ENCODE results near the gene C9orf153. TPM values are rescaled to one million over a fixed set of nuclear protein-coding genes. Genes with fewer than 3 reads are reported as not detected.

Gene C9orf153
- total and polyA plus RNA-seq, 2 experiments from 2014 or later: 1.0 TPM; not detected in 1

GRCh38 chr9:86175223-86175622 is 84.2 kb downstream of the C9orf153 start:
- H3K4me3 ChIP-seq: no peak overlapping the region
- H3K4me1 ChIP-seq (ENCODE audit: low read depth): peaks cover 10% of the 10 kb centered on the region
- no peaks in the 10 kb centered on the region for H3K36me3 ChIP-seq
- TF ChIP-seq CTCF (IDR thresholded peaks at IDR 0.05; ENCODE audit: low read depth, low read length): no peak
- no peak for DNase-seq (ENCODE audit: low read depth in 1 of 2, low spot score in 1 of 2)
- no peaks in the 10 kb centered on the region for H3K27me3 ChIP-seq
- H3K9me3 ChIP-seq (ENCODE audit: low read depth): no peaks in the 10 kb centered on the region
- no peak overlapping the region for H3K27ac ChIP-seq

Other genes starting within 250 kb of the C9orf153 start
- gene GOLM1, start 160.1 kb downstream of the C9orf153 start, total RNA-seq: 44.4 and 60.2 TPM in 2 replicates
- 66.5 and 66.7 TPM in 2 replicates for gene GOLM1, start 160.1 kb downstream of the C9orf153 start, polyA plus RNA-seq
- gene ISCA1, start 22.9 kb upstream of the C9orf153 start, total RNA-seq: 37.6 and 47.1 TPM in 2 replicates
- gene ISCA1, start 22.9 kb upstream of the C9orf153 start, polyA plus RNA-seq: 63.2 and 69.3 TPM in 2 replicates
- 11.2 and 16.4 TPM in 2 replicates for gene TUT7, start 94.8 kb upstream of the C9orf153 start, total RNA-seq
- gene TUT7, start 94.8 kb upstream of the C9orf153 start, polyA plus RNA-seq: 9.4 and 10.3 TPM in 2 replicates